Dendritic cell treated with granulocyte-macrophage colony-stimulating factor and Interleukin-4, amounts not matched to agents 40 ng/mL and 50 ng/mL, for 4 days (primary cell): ENCODE results near the gene LUZP2.
"Not testable (repeated sequence)": the region's sequence is repeated elsewhere in the genome, so short reads cannot be mapped to it uniquely, and the experiment has no call there.

Source experiments
- H3K27ac Mint-ChIP-seq: one replicate; pipeline ENCODE4 v1.8.0; 2022; ENCODE audit warnings: mild to moderate bottlenecking, mixed read lengths
- H3K27me3 Mint-ChIP-seq: one replicate; pipeline ENCODE4 v1.8.0; 2022; ENCODE audit warnings: mild to moderate bottlenecking, mixed read lengths
- H3K36me3 Mint-ChIP-seq: one replicate; pipeline ENCODE4 v1.8.0; 2022; ENCODE audit warnings: low read depth, mixed read lengths
- H3K4me1 Mint-ChIP-seq: one replicate; pipeline ENCODE4 v1.8.0; 2022; ENCODE audit warnings: low read depth, mixed read lengths
- H3K4me3 Mint-ChIP-seq: one replicate; pipeline ENCODE4 v1.8.0; 2022; ENCODE audit warnings: mild to moderate bottlenecking, moderate library complexity, mixed read lengths
- H3K9me3 Mint-ChIP-seq: one replicate; pipeline ENCODE4 v1.8.0; 2022; ENCODE audit warnings: mixed read lengths
- intact Hi-C: fragments of 100-400 bp; cut with micrococcal nuclease; formaldehyde crosslinking; loops from one replicate; pipeline ENCODE4 v1.15.0; 2022

Gene LUZP2

DNA sequence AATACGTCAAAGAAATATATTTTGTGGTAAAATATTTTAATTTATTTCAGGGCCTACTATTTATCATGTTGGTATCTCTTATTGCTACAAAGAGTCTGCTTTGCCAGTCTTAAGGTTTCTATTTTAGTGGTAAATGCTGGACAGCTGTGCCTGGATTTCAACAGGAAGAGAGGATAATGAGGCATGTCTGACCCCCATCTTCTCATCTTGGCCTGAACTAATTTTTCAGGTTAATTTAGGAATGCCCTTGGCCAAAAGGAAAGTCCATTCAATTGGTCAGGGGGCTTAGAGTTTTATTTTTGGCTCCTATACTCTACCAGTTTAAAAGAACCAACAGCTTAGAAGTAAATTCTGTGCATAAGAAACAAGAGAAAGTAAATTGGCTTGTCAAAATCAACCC is 428.2 kb downstream of the LUZP2 start:
- intact Hi-C loops = no loop called here
- Mint-ChIP-seq H3K4me1 (no peaks in the 10 kb centered on the region), H3K36me3 (no peaks in the 10 kb centered on the region), H3K27ac (no peak overlapping the region), H3K27me3 (no peaks in the 10 kb centered on the region), H3K4me3 (no peak overlapping the region), H3K9me3 (no peaks in the 10 kb centered on the region)

DNA sequence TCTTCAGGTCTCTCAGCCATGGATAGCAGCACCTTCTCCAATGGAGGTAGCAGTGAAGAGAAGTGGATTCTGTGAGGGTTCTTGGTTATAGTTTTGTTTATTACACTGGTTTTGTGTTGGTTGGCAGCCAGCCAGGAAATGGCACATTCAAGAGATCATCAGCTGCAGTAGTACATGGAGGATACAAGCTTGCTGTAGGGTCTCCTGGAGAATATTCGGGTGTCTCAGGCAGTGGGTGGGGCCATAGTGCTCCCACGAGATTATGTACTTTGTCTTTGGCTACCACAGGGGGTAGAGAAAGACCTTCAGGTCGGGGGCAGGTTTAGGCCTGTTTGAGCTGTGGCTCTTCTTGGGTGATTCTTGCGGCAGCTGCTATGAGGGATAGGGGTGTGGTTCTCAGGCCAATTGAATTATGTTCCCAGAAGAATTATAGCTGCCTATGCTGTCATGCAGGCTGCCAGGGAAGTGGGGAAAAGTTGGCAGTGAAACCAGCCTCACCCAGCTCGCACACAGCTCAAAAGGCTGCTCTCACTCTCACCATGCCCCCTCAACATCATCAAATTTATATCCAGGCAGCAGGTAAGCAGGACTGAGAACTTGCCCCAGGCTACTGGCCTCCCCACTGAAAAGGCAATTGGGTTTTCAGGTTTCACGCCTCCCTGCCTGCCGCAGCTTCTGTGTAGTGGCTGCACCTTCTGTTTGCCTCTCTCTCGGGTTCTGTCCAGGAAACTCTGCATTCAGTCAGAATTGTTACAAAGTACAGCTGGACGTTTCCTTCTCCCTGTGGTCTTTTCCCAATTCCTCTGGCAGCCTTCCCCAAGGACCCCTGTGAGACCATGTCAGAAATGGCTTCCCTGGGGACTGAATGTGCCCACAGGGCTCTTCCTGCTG is 435.5 kb downstream of the LUZP2 start:
- intact Hi-C loops = no loop called here
- no peaks in the 10 kb centered on the region for H3K36me3 Mint-ChIP-seq
- H3K4me3 Mint-ChIP-seq = no peak overlapping the region
- H3K27ac Mint-ChIP-seq = no peak overlapping the region
- no peaks in the 10 kb centered on the region for H3K27me3 Mint-ChIP-seq
- H3K4me1 Mint-ChIP-seq = no peaks in the 10 kb centered on the region
- H3K9me3 Mint-ChIP-seq = peaks cover 29% of the 10 kb centered on the region

DNA sequence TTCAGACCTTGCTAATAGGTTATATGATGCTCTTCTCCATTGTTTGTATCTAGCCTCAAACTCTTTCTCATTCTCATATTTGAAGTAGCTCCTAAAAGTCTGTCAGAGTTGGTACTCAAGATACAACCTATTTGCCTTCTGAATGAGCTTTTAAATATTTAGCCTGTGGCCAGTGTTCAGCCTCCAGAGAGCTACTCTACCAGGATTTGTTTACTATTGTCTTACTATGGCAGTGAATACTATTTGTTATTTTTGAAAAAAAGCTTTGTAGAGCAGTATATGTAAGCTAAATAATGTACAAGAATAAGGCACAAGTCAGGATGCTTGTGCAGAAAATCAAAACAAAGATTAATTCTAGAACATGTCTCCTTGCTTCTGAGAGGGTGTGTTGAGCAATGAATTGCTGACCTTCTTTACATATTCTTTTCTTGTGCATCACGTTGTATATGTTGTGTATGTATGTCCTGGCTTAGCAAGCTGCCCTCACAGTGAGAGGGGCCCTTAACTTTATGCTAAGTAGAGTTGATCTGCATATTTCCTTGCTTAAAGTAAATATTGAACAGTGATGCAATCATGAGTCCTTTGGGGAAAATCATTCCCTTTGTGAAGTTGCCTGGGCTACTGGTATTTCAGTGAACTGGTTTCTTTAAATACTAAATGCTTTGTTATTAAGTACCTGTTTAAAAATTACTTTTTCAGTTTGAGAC is 438.0 kb downstream of the LUZP2 start:
- Mint-ChIP-seq H3K27ac (no peak overlapping the region), H3K9me3 (peaks cover 29% of the 10 kb centered on the region), H3K27me3 (no peaks in the 10 kb centered on the region), H3K4me1 (no peaks in the 10 kb centered on the region), H3K36me3 (no peaks in the 10 kb centered on the region), H3K4me3 (no peak overlapping the region)
- intact Hi-C loops = no loop called here

DNA sequence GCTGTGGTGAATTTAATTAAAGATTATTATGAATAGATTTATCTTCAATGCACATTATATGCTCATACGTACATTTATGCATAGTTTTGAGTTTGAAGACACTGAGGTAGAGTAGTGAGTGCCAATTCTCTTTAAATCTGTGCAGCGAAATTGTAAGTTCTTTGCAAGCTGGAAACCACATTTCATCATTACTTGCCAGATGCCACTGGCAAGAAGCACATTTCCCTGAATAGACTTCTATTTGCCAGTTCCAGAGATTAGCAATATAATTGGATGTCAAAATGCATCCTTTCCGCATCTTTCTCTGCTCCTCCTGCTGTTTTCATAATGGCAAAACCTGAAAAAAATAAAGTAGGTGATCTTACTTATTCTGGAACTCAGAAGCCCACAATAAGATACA is 448.0 kb downstream of the LUZP2 start:
- Mint-ChIP-seq H3K36me3 (no peaks in the 10 kb centered on the region), H3K9me3 (no peaks in the 10 kb centered on the region), H3K27me3 (no peaks in the 10 kb centered on the region), H3K27ac (no peak overlapping the region), H3K4me3 (no peak overlapping the region), H3K4me1 (no peaks in the 10 kb centered on the region)
- intact Hi-C loops = no loop called here

DNA sequence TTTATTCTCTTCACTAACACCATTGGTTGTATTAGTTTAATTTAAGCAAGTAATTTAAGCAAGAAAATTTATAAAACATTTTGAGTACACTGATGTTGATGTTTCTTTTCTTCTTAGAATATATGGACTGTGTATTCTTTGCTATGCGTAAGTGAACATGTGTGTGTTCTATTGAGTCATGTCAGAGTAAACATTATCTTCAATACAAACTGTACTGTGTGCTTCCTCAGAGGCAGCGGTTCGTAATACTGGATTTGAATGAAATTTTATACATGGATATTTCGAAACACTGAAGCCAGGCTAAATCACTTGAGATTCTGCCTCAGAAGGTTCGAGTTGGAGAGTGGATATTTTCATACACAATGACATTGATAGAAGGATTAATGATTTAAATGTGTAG is 452.6 kb downstream of the LUZP2 start:
- Mint-ChIP-seq H3K27ac (no peak overlapping the region), H3K4me3 (no peak overlapping the region), H3K27me3 (no peaks in the 10 kb centered on the region), H3K36me3 (no peaks in the 10 kb centered on the region), H3K9me3 (no peaks in the 10 kb centered on the region), H3K4me1 (no peaks in the 10 kb centered on the region)
- intact Hi-C loops = no loop called here

DNA sequence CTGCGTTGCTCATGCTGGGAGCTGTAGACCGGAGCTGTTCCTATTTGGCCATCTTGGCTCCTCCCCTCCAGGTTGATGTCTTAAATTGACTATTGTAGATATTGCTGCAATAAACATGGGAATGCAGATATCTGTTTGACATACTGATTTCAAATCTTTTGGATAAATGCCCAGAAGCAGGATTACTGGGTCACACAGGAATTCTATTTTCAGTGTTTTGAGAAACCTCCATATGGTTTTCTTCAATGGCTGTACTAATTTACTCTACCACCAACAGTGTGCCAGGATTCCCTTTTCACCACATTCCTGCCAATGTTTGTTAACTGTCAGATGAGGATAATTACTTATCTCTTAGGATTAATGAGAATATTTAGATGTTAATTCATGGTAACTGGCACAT is 467.0 kb downstream of the LUZP2 start:
- Mint-ChIP-seq H3K4me1 (no peaks in the 10 kb centered on the region), H3K27ac (no peak overlapping the region), H3K36me3 (no peaks in the 10 kb centered on the region), H3K4me3 (no peak overlapping the region), H3K27me3 (no peaks in the 10 kb centered on the region), H3K9me3 (peaks cover 29% of the 10 kb centered on the region)
- intact Hi-C loops = no loop called here

DNA sequence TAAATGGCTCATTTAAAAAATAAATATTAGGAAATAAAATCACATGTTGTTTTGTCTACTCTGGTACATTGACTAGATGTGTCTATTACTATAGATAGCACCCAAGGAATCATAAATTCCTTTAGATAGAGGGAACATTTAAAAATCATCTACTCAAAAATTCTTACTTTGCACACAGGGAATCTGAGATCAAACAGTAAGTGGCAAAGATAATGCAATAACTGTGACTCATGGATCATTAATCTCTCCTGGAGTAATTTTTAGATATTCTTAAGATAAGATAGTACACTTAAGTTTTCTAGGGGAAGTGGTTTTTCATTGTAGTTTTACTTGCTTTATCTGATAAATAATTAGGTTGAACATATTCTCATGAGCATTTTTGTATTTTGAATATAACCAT is 468.9 kb downstream of the LUZP2 start:
- peaks cover 26% of the 10 kb centered on the region for H3K9me3 Mint-ChIP-seq
- H3K36me3 Mint-ChIP-seq = no peaks in the 10 kb centered on the region
- H3K27me3 Mint-ChIP-seq = no peaks in the 10 kb centered on the region
- no peaks in the 10 kb centered on the region for H3K4me1 Mint-ChIP-seq
- H3K4me3 Mint-ChIP-seq = no peak overlapping the region
- no peak overlapping the region for H3K27ac Mint-ChIP-seq
- intact Hi-C loops = no loop called here

DNA sequence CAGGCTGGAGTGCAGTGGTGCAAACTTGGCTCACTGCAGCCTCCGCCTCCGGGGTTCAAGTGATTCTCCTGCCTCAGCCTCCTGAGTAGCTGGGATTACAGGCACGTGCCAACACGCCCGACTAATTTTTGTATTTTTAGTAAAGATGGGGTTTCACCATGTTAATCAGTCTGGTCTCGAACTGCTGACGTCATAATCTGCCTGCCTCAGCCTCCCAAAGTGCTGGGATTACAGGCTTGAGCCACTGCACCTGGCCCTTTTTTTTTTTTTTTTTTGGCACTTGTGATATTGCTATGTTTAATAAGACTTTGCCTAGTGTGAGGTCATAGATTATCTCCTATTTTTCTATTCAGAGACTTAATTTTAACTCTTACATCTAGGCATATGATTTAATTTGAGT is 497.1 kb downstream of the LUZP2 start:
- intact Hi-C loops, H3K36me3 Mint-ChIP-seq, H3K4me1 Mint-ChIP-seq, H3K9me3 Mint-ChIP-seq, H3K27me3 Mint-ChIP-seq, H3K27ac Mint-ChIP-seq, H3K4me3 Mint-ChIP-seq: not testable (repeated sequence)

DNA sequence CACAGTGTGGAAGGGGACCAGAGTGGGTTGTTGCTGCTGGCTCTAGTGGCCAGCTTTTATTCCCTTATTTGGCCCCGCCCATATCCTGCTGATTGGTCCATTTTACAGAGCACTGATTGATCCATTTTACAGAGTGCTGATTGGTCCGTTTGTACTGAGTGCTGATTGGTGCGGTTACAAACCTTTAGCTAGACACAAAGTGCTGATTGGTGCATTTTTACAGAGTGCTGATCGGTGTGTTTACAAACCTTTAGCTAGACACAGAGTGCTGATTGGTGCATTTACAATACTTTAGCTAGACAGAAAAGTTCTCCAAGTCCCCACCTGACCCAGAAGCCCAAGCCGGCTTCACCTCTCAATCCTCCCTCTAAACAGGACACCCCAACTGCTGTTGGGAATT is 503.1 kb downstream of the LUZP2 start:
- intact Hi-C loops, H3K27ac Mint-ChIP-seq, H3K4me3 Mint-ChIP-seq, H3K4me1 Mint-ChIP-seq, H3K27me3 Mint-ChIP-seq, H3K36me3 Mint-ChIP-seq: not testable (repeated sequence)
- peaks cover 40% of the 10 kb centered on the region for H3K9me3 Mint-ChIP-seq

DNA sequence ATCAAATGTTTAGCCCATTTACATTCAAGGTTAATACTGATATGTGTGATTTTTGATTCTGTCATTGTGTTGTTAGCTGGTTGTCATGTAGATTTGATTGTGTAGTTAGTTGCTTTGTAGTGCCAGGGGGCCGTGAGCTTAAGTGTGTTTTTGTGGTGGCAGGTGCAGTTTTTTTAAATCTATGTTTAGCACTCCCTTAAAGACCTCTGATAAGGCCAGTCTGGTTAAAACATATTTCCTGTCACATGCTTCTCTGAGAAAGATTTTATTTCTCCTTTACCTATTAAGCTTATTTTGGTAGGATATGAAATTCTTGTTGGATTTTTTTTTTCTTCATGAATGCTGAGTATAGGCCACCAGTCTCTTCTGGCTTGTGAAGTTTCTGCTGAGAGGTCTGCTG is 540.6 kb downstream of the LUZP2 start:
- intact Hi-C loops = no loop called here

DNA sequence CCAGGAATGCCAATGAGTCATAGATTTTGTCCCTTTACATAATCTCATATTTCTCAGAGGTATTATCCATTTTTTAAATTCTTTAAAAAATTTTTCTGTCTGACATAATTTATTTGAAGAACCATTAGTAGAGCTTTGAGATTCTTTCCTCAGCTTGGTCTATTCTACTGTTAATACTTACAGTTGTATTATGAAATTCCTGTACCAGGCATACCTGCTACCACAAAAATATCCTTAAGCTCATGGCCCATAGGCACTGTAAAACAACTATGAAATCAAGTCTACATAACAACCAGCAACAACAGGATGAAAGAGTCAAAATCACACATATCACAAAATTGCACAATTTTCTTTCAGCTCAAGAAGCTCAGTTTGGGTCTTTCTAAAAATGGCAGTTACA is 541.3 kb downstream of the LUZP2 start:
- Mint-ChIP-seq H3K4me3 (no peak overlapping the region), H3K27ac (no peak overlapping the region), H3K27me3 (no peaks in the 10 kb centered on the region), H3K36me3 (no peaks in the 10 kb centered on the region), H3K4me1 (no peaks in the 10 kb centered on the region), H3K9me3 (peaks cover 10% of the 10 kb centered on the region)
- intact Hi-C loops = no loop called here

More for the DNA sequence above, 540.6 kb downstream of the LUZP2 start:
- Mint-ChIP-seq H3K36me3 (no peaks in the 10 kb centered on the region), H3K27me3 (no peaks in the 10 kb centered on the region), H3K9me3 (peaks cover 10% of the 10 kb centered on the region), H3K4me3 (no peak overlapping the region), H3K27ac (no peak overlapping the region), H3K4me1 (no peaks in the 10 kb centered on the region)

DNA sequence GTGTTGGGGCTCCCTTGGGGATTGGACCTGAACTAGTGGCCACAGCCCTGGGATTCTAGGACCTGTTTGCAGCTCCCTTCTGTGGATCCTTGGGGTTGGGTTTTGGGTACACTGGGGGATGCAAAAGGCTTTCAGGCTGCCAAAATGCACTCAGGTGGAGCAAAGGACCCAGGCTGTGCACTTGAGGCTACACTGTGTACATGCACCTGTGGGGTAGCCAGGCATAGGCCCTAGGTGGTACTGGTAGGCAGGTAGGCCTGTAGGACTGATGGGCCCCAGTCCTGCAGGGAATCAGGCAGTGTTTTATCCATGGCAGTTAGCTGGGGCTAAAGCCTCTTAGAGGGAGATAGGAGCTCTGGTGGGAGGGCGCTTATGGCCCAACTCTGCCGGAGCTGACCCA is 542.3 kb downstream of the LUZP2 start:
- Mint-ChIP-seq H3K9me3 (peaks cover 10% of the 10 kb centered on the region), H3K4me1 (no peaks in the 10 kb centered on the region), H3K27me3 (no peaks in the 10 kb centered on the region), H3K27ac (no peak overlapping the region), H3K36me3 (no peaks in the 10 kb centered on the region), H3K4me3 (no peak overlapping the region)
- intact Hi-C loops = no loop called here

DNA sequence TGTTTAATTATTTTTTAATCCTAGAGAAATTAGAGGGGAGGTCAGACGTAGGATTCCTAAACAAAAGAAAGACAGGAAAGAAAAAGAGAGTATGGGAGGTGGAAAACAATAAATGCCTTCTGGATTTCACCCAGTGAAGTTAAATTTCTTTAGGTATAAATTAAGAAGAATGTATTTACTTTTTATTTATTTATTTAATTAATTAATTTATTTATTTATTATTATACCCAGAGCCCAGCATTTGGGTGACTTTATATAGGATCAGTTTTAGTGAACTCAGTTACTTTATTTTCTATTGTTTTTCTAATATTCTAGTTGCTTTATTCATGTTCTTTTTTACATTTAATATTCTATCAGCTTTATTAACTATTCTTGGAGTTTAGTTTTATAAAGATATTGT is 551.8 kb downstream of the LUZP2 start:
- no peaks in the 10 kb centered on the region for H3K27me3 Mint-ChIP-seq
- H3K27ac Mint-ChIP-seq = no peak overlapping the region
- H3K4me3 Mint-ChIP-seq = no peak overlapping the region
- no peaks in the 10 kb centered on the region for H3K4me1 Mint-ChIP-seq
- H3K9me3 Mint-ChIP-seq = no peaks in the 10 kb centered on the region
- no peaks in the 10 kb centered on the region for H3K36me3 Mint-ChIP-seq
- intact Hi-C loops = no loop called here

DNA sequence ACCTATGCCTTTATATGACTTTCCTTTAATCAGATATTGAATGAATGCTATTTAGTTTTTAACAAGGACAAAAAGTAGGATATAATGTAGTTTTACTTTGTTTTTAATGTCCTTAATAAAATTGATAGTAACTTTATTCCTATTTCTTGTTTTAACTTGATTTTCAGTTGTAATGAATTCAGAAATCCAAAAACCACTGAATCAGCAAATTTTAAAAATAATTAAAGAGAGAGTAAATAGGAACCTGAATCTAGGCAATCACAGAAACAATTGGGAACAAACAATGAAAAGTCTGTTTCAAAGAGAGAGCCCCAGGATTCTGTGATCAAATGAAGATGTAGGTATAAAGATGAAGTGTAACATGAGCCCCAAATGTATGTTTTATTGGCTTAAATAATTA is 556.0 kb downstream of the LUZP2 start:
- H3K4me3 Mint-ChIP-seq = no peak overlapping the region
- intact Hi-C loops = no loop called here
- H3K27me3 Mint-ChIP-seq = no peaks in the 10 kb centered on the region

DNA sequence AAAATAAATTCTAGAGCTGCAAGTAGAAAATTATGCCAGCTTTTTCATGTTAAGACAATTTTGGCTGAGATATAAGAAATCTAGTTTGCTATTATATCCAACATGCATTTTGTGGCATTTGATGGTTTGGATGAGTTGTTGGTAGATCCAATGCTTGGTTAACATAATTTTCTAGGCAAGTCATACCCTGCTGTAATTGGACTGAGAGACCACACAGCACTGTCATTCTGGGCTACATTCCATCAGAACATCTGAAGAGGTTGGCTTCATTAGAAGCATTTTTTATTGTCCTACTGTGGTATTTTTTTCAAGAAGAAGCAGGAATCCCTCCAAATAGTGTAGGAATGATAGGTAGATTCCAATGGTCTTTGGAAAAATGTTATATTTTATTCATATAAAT is 561.0 kb downstream of the LUZP2 start:
- Mint-ChIP-seq H3K36me3 (no peaks in the 10 kb centered on the region), H3K4me1 (no peaks in the 10 kb centered on the region), H3K4me3 (no peak overlapping the region), H3K9me3 (no peaks in the 10 kb centered on the region), H3K27ac (no peak overlapping the region), H3K27me3 (no peaks in the 10 kb centered on the region)
- intact Hi-C loops = no loop called here

More for the DNA sequence above, 556.0 kb downstream of the LUZP2 start:
- no peaks in the 10 kb centered on the region for H3K36me3 Mint-ChIP-seq
- no peaks in the 10 kb centered on the region for H3K9me3 Mint-ChIP-seq
- no peaks in the 10 kb centered on the region for H3K4me1 Mint-ChIP-seq
- H3K27ac Mint-ChIP-seq = no peak overlapping the region
